ENCODE results near the gene EPSTI1.
"Not testable (repeated sequence)": the region's sequence is repeated elsewhere in the genome, so short reads cannot be mapped to it uniquely, and the experiment has no call there.

EPSTI1 gene

GRCh38 chr13:42991898-42992763 lies at the start of gene EPSTI1:
TSS of gene EPSTI1 (minus strand) at chr13:42992241. CDS start at chr13:42992165, 76 bp downstream.
- peak; percentile 46 for DNase-seq (ENCODE audit: low spot score)

- no peak for DNase-seq (ENCODE audit: low spot score)
These were observed 49.4 kb upstream of the EPSTI1 start for GRCh38 chr13:43041369-43041921.

GRCh38 chr13:43040581-43041368 lies 48.7 kb upstream of the EPSTI1 start:
- DNase-seq (ENCODE audit: low spot score): not testable (repeated sequence)

- no peak for DNase-seq (ENCODE audit: low spot score)
These were observed 47.9 kb upstream of the EPSTI1 start for GRCh38 chr13:43039966-43040365.

GRCh38 chr13:43036351-43037250 lies 44.6 kb upstream of the EPSTI1 start:
- DNase-seq (ENCODE audit: low spot score): no peak

- DNase-seq (ENCODE audit: low spot score): no peak
These were observed 41.0 kb upstream of the EPSTI1 start for GRCh38 chr13:43033038-43033437.

- DNase-seq (ENCODE audit: low spot score): no peak
These were observed 39.8 kb upstream of the EPSTI1 start for GRCh38 chr13:43031881-43032280.

- DNase-seq (ENCODE audit: low spot score): no peak
These were observed 38.5 kb upstream of the EPSTI1 start for GRCh38 chr13:43030548-43030947.

- no peak for DNase-seq (ENCODE audit: low spot score)
These were observed 34.2 kb upstream of the EPSTI1 start for GRCh38 chr13:43026262-43026661.

- peak; percentile 79 for DNase-seq (ENCODE audit: low spot score)
These were observed 31.4 kb upstream of the EPSTI1 start, which contains the start of gene DNAJC15 for GRCh38 chr13:43023289-43023963. TSS of gene DNAJC15 (plus strand) at chr13:43023586. CDS start at chr13:43023627, 41 bp downstream.

- DNase-seq (ENCODE audit: low spot score): no peak
These were observed 30.9 kb upstream of the EPSTI1 start for GRCh38 chr13:43022934-43023288.

- no peak for DNase-seq (ENCODE audit: low spot score)
These were observed 30.1 kb upstream of the EPSTI1 start for GRCh38 chr13:43021926-43022670.

- DNase-seq (ENCODE audit: low spot score): no peak
These were observed 28.8 kb upstream of the EPSTI1 start for GRCh38 chr13:43020794-43021193.

- DNase-seq (ENCODE audit: low spot score): no peak
These were observed 27.8 kb upstream of the EPSTI1 start for GRCh38 chr13:43019811-43020210.

GRCh38 chr13:43016226-43016625 lies 24.2 kb upstream of the EPSTI1 start:
- no peak for DNase-seq (ENCODE audit: low spot score)

- DNase-seq (ENCODE audit: low spot score): no peak
These were observed 22.1 kb upstream of the EPSTI1 start for GRCh38 chr13:43014162-43014561.

- DNase-seq (ENCODE audit: low spot score): no peak
These were observed 17.5 kb upstream of the EPSTI1 start for GRCh38 chr13:43009506-43009905.

GRCh38 chr13:43008596-43008995 lies 16.6 kb upstream of the EPSTI1 start:
- no peak for DNase-seq (ENCODE audit: low spot score)

- DNase-seq (ENCODE audit: low spot score): no peak
These were observed 15.0 kb upstream of the EPSTI1 start for GRCh38 chr13:43006893-43007631.
